GM12892 (cell line): ENCODE results near the gene CLSTN2.

Source experiments
- POLR2A ChIP-seq: IDR thresholded peaks from 2 replicates; pipeline ENCODE4 v1.6.1; 2011; ENCODE audit warnings: low read depth, low read length, control low read depth
- POLR2AphosphoS5 ChIP-seq: IDR thresholded peaks from 2 replicates; pipeline ENCODE4 v1.6.1; 2011; ENCODE audit warnings: low read depth, low read length, control low read depth
- TAF1 ChIP-seq: IDR thresholded peaks from 2 replicates; pipeline ENCODE4 v1.6.1; 2011; ENCODE audit warnings: low read depth, mild to moderate bottlenecking, control low read depth, low read length, borderline replicate concordance

DNA sequence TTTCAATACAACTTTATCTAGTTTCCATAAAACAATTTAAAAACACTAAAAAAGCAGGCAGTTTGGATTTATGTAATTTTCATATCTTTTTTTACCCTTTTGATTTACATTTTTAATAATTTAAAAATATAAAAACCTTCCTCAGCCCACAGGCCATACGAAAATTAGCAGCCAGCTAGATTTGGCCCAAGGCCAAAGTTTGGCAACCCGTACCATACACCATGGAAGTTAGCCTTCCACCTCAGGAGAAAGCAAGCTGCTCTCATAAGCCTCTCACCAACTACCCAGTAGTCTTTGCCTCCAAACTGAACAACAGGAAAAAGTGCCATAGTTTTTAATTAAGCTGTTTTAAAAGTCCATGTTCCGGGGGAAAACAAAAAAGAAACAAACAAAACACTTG is 635.6 kb downstream of the CLSTN2 start:
- TF ChIP-seq POLR2AphosphoS5 (no peak), POLR2A (no peak), TAF1 (no peak)
